ENCODE measurements around the gene MRI1.
"Not testable (repeated sequence)": the region's sequence is repeated elsewhere in the genome, so short reads cannot be mapped to it uniquely, and the experiment has no call there.

The MRI1 gene

DNA sequence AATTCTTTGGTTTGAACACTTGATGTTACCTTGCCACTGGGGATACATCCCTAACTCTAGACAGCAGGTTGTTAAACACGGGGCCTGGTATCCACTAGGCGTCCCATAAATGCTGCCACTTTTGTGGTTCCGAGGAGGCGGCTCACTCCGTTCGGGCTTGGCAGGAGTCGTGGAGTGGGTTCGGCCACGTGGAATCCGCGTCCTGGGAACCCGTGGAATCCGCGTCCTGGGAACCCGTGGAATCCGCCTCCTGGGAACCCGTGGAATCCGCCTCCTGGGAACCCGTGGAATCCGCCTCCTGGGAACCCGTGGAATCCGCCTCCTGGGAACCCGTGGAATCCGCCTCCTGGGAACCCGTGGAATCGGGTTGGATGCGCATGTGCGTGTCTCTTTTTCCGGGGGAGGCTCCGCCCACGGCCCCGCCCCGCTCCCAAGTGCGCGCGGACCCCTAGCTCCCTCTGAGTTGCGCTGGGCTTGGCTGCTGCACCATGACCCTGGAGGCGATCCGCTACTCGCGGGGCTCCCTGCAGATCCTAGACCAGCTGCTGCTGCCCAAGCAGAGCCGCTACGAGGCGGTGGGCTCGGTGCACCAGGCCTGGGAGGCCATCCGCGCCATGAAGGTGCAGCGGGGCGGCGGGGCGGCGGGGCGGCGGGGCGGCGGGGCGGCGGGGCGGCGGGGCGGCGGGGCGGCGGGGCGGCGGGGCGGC lies at the start of gene MRI1:
Gene MRI1, plus strand, starts transcription at position 422 of the 707 bp plus-strand sequence. Its CDS starts 67 bp downstream, at position 489.
- peak; percentile 67 for DNase-seq

DNA sequence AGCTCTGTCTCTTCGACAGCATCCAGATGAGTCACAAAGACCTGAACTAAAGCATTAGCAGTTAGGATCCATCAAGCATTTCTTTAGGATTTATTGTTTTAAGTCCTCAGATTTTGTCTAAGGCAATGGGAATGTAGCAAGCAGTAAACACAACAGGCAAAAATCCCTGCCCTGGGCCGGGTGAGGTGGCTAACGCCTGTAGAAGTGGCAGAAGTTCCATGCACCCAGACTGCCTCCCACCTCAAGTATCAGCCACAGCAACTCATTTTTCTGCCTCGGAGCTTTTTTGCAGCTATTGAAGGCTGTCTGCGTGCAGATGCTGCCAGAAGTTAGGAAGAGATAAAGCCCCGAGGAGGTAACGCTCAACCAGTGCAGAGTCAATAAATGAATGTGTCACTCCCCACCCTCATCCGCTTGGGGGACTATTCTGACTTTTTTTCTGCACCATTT lies 47.1 kb upstream of the MRI1 start:
- DNase-seq: no peak

GRCh38 chr19:13718733-13719132 lies 45.6 kb upstream of the MRI1 start:
- DNase-seq: no peak

- DNase-seq: no peak
Measured at GRCh38 chr19:13722146-13722545, 42.2 kb upstream of the MRI1 start.

GRCh38 chr19:13723206-13723605 lies 41.1 kb upstream of the MRI1 start:
- DNase-seq: no peak

GRCh38 chr19:13726323-13726722 lies 38.0 kb upstream of the MRI1 start:
- DNase-seq: no peak

DNA sequence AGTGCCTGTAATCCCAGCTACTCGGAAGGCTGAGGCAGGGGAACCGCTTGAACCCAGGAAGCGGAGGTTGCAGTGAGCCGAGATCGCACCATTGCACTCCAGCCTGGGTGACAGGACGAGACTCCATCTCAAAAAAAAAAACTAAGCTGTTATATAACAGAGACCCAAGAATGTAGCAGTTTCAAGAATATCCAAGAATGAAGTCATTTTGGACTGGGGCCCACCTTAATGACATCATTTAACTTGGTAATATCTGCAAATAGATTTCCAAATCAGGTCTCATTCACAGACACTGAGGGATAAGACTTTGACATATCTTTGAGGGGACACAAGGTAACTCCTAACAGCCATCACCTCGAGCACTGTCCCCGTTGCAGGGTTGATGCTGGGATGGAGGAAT lies 36.5 kb upstream of the MRI1 start:
- no peak for DNase-seq

DNA sequence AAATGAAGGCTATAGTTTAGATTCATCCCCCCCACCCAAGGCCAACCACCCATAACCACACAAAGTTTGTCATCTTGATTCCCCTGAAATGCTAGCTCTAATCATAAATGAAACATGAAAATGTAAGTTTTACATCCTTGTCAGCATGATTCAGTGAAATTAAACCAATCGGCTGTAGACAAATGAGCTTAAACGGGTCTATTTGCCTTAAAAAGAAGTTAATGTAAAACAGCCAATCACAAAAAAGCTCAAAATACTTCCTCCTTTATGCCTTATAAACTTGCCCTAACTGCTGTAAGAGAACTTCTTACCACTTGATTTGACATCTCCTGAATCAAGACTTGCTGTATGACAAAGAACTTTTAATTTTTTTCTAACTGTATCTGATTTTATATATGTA lies 34.5 kb upstream of the MRI1 start:
- DNase-seq: no peak

- peak; percentile 94 for DNase-seq
Measured at GRCh38 chr19:13731147-13731964, 33.0 kb upstream of the MRI1 start.

- DNase-seq: no peak
Measured at GRCh38 chr19:13732337-13732736, 32.0 kb upstream of the MRI1 start.

DNA sequence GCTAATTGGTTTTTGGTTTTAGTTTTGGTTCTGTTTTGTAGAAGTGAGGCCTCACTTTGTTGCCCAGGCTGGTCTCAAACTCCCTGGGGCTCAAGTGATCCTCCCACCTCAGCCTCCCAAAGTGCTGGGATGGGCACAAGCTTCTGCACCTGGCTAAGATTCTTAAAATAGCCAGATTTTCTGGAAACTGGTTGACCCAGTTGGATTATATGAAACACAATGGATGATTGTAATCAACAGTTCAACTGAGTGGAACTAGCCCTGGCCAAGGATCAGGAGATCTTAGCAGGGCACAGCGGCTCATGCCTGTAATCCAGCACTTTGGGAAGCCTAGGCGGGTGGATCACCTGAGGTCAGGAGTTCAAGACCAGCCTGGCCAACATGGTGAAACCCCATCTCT lies 29.6 kb upstream of the MRI1 start:
- DNase-seq: no peak

DNA sequence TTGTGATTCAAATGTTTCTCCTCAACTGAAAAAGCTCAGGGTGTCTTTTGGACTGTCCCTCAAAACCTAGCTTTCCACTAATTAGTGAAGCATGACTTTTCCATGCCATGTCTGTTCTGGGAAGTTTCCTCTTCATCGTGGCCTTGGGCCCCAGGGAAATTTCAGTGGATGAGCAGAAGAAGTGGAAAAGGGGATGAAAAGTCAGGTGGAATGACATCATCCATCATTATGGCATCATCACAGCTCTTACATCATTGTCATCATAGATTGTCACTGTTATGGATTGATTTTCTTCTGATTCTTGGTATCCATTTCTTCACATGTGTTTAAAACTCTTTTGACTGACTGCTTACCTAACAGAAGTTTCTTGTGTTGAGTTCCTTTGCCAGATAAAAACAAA lies 26.2 kb upstream of the MRI1 start:
- no peak for DNase-seq

DNA sequence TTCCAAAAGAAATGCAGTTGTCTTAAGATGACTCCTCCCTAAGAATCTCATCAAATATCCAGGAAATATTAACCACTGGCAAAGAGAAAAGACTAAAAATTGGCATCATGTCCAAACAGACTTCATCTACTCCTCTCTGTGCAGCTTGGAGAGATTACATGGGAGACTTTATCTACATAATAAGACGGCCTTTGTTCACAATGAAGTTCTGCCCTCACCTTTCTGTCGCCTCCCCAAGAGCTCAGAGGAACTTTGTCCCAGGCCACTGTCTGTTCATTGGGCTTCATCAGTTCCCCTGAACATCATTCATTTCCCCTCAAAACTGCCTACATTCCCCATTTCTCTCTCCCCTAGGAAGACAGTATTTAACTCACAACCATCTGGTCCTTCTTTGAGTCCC lies 22.4 kb upstream of the MRI1 start:
- no peak for DNase-seq

GRCh38 chr19:13742756-13743155 lies 21.6 kb upstream of the MRI1 start:
- no peak for DNase-seq

GRCh38 chr19:13744174-13744573 lies 20.1 kb upstream of the MRI1 start:
- no peak for DNase-seq

GRCh38 chr19:13747098-13747453 lies 17.2 kb upstream of the MRI1 start:
- no peak for DNase-seq

DNA sequence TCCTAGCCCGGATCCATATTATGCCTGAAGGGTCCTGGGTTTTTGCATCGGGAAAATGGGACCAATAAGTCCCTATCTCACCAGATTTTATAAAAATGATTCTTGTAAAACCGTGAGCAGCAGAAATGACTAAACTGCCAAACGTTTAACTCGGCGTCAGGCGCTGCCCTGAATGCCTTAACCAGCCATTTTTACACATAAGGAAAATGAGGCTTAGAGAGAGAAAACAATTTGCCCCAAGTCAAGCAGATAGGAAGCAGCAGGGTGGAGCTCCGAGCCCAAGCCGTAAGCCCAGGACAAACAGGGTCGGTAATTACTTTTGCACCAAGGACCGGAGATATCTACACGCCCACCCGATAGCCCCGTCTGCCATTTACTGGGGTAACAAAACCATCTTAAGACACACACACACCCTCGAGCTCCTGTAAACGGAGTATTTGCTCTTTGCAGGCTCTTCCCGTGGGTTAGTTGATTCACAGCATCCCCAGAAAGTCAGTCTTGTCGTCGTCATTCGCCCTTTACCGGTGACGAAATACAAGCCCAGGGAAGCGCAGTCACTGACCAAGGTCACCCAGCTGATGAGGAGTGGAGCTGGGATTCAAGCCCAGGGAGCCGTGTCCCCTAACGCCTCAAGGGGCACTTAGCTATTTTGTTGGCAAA lies 16.0 kb upstream of the MRI1 start:
- peak; percentile 28 for DNase-seq

DNA sequence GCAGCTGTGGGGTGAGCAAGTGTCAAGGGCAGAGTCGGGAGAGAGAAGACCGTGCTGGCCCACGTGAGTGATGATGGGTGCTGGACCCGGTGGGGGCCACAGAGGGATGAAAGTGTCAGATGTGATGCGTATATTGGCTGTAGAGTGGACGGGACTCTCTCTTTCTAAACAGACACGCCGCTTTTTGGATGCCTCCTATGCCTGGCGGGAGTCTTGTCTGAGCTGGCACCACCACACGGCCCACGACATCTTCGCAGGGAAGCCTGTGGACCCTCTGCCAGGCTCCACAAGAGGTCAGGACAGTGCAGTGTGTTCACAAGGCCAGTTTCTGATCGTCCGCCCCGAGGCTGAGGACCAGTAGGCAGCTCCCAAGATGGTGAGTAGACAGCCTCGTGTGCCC lies 12.9 kb upstream of the MRI1 start:
- DNase-seq: no peak

DNA sequence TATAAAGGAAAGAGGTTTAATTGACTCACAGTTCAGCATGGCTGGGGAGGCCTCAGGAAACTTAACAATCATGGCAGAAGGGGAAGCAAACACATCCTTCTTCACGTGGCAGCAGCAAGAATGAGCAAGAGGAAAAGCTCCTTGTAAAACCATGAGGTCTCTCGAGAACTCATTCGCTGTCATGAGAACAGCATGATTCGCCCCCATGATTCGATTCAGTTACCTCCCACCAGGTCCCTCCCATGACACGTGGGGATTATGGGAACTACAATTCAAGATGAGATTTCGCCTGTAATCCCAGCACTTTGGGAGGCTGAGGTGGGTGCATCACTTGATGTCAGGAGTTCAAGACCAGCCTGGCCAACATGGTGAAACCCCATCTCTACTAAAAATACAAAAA lies 10.7 kb upstream of the MRI1 start:
- not testable (repeated sequence) for DNase-seq

- no peak for DNase-seq
Measured at GRCh38 chr19:13756210-13756609, 8.1 kb upstream of the MRI1 start.

- no peak for DNase-seq
Measured at GRCh38 chr19:13757805-13758772, 6.2 kb upstream of the MRI1 start.

GRCh38 chr19:13758795-13759194 lies 5.5 kb upstream of the MRI1 start:
- no peak for DNase-seq

DNA sequence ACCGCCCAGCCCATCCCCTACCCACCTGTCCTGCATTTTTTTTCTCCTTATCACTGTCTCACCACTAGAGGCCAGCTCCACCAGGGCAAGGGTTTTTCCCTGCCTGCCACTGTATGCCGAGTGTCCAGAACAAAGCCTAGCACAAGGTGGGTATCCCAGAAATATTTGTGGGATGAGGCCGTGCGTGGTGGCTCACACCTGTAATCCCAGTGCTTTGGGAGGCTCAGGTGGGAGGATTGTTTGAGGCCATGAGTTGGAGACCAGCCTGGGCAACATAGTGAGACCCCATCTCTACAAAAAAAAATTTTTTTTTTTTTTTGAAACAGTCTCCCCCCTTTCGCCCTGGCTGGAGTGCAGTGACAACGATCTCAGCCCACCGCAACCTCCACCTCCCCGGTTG lies 2.9 kb upstream of the MRI1 start:
- no peak for DNase-seq
